HG02571 (cell line): ENCODE data around the gene BHLHE40.
A peak's percentile ranks its signal among the peaks of the same experiment; 100 is the strongest.

Experiments
- ATAC-seq: cut with Tn5 transposase; IDR thresholded peaks from one replicate; pipeline ENCODE4 v1.9.1; 2021; ENCODE audit warnings: mild to moderate bottlenecking, moderate library complexity; ENCODE audit not compliant: unreplicated experiment

Gene BHLHE40

GRCh38 chr3:5016211-5017161 is 37.2 kb downstream of the BHLHE40 start:
- peak; percentile 39 for ATAC-seq

GRCh38 chr3:5017925-5018531 is 38.8 kb downstream of the BHLHE40 start:
- no peak for ATAC-seq

- ATAC-seq, result no peak
Measured at GRCh38 chr3:5019411-5020241, 40.4 kb downstream of the BHLHE40 start.

GRCh38 chr3:5020242-5020722 is 41.0 kb downstream of the BHLHE40 start:
- ATAC-seq, result no peak

GRCh38 chr3:5021116-5022092 is 42.2 kb downstream of the BHLHE40 start:
- no peak for ATAC-seq

GRCh38 chr3:5022187-5022965 is 43.1 kb downstream of the BHLHE40 start:
- ATAC-seq, result peak; percentile 54

- no peak for ATAC-seq
Measured at GRCh38 chr3:5022966-5023776, 43.9 kb downstream of the BHLHE40 start.

GRCh38 chr3:5023777-5024346 is 44.6 kb downstream of the BHLHE40 start:
- no peak for ATAC-seq

GRCh38 chr3:5026046-5026362 is 46.8 kb downstream of the BHLHE40 start:
- no peak for ATAC-seq

GRCh38 chr3:5029715-5030114 is 50.5 kb downstream of the BHLHE40 start:
- ATAC-seq, result no peak

- ATAC-seq, result no peak
Measured at GRCh38 chr3:5030152-5030551, 50.9 kb downstream of the BHLHE40 start.

GRCh38 chr3:5032844-5033243 is 53.6 kb downstream of the BHLHE40 start:
- no peak for ATAC-seq
